Tibial nerve (tissue), 4 donors: ENCODE measurements around the gene ACP1. TPM values are rescaled to one million over a fixed set of nuclear protein-coding genes. Genes with fewer than 3 reads are reported as not detected.

Experiments used
- DNase-seq, 2 donors: peaks; one replicate each; pipeline ENCODE4 v3.0.0-alpha.2; 2019; ENCODE audit warnings: low spot score in 2 of 2
- H3K27ac ChIP-seq, 4 donors: fragments of 200-600 bp; sonication (generic) in 3 of 4; one replicate each; pipeline ENCODE4 v1.5.1; 2017 to 2019; ENCODE audit warnings: mild to moderate bottlenecking in 1 of 4
- H3K27me3 ChIP-seq, 2 donors: fragments of 200-600 bp; sonication (generic) in 1 of 2; one replicate each; pipeline versions ENCODE4 v1.5.1 to v1.6.0; 2017 to 2019
- H3K36me3 ChIP-seq, 3 donors: fragments of 200-600 bp; sonication (generic); one replicate each; pipeline ENCODE4 v1.5.1; 2018 to 2019
- H3K4me1 ChIP-seq, 4 donors: fragments of 200-600 bp; sonication (generic) in 3 of 4; one replicate each; pipeline ENCODE4 v1.5.1; 2017 to 2019
- H3K4me3 ChIP-seq, 4 donors: fragments of 200-600 bp; sonication (generic) in 3 of 4; one replicate each; pipeline ENCODE4 v1.5.1; 2017 to 2019; ENCODE audit warnings: mild to moderate bottlenecking in 1 of 4, moderate library complexity in 1 of 4
- H3K9me3 ChIP-seq, 4 donors: fragments of 200-600 bp; sonication (generic) in 3 of 4; one replicate each; pipeline ENCODE4 v1.5.1; 2017 to 2019
- EP300 ChIP-seq, 2 donors: sonication (generic); formaldehyde crosslinking; IDR thresholded peaks; one replicate each; pipeline ENCODE4 v1.6.1; 2017; ENCODE audit warnings: antibody characterized with exemption in 2 of 2, mild to moderate bottlenecking in 1 of 2
- POLR2A ChIP-seq, 2 donors: fragments of 450-650 bp; IDR thresholded peaks; one replicate each; pipeline ENCODE4 v1.6.1; 2017; ENCODE audit warnings: antibody characterized with exemption in 2 of 2, mild to moderate bottlenecking in 2 of 2, moderate library complexity in 2 of 2
- WGBS, 2 donors: methylation state at CpG; one replicate each; pipeline ENCODE4 v1.1.5; 2018; 5-methylcytosine and 5-hydroxymethylcytosine counted together
- total RNA-seq, 4 donors: library from RNA; depleted of rRNA; stranded (reverse); fragments of >200 nt; gene quantifications; one replicate each; pipeline ENCODE4 v1.1.0, GENCODE V29; 2016
- TF ChIP-seq, protein P1 (sequence below), 5 experiments: fragments of 200-600 bp in 3 of 5; fragments of 450-650 bp in 2 of 5; sonication (generic) in 3 of 5; IDR thresholded peaks; one replicate each; pipeline ENCODE4 v1.5.1; 2016 to 2019; ENCODE audit warnings: antibody characterized with exemption in 5 of 5, mild to moderate bottlenecking in 3 of 5, moderate library complexity in 2 of 5

Gene ACP1
- total RNA-seq, 4 donors from 2014 or later: 31.2 to 71.2 (median 52.5) TPM

DNA sequence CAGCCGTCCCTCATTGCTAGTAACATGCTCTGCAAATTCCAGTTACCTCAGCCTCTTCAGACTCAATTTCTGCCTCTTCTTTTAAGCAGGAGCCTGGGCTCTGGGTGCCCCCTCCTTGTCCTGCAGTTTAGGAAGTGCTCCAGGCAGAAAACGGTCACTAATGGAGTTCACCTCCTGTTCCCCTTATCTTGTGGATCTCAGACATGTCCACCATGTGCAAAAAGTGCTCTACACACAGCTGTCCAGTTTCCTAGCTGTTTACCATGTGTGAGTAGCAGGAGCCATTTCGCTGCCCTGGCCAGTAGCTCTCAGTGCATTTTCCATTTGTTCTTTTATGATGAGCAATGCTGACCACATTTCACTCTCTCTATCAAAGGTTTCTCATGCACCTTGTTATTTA lies 5.8 kb upstream of the ACP1 start:
- H3K4me1 ChIP-seq: peaks cover 0 to 10% (median 5%) of the 10 kb centered on the region in 4 donors

DNA sequence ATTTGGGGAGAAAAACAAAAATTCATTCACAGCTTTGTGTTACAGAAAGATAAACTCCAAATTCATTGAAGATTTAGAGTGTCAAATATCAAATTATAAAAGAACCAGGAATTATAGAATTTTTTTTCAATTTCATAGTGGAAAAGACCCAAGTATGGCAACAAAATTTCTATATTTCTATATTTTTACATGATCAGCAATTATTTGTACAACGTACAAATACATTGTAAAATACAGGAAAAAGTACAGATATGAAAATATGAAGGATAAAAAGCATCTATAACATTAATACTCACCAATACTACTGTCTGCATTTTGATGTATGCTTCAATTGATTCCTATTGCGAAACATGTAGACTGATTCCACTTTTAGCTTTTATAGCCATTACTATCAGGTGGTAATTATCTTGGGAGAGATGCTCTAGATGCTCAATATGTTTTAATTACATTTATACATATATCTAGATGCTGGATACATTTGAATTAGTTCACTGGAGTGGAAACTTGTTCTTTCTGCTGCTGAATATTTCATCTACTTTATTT lies 4.9 kb upstream of the ACP1 start:
- 98 to 99% methylated on average over 2 of the region's 2 CpGs for WGBS, 2 donors
- Histone ChIP-seq H3K36me3 (peaks cover 0 to 18% (median 0%) of the 10 kb centered on the region in 3 donors), H3K27me3 (no peaks in the 10 kb centered on the region), H3K9me3 (peaks cover 0 to 21% (median 4%) of the 10 kb centered on the region in 4 donors), H3K4me1 (peaks cover 0 to 13% (median 6%) of the 10 kb centered on the region in 4 donors), H3K27ac (no peak overlapping the region), H3K4me3 (no peak overlapping the region)
- DNase-seq: no peak
- TF ChIP-seq, protein P1, sequence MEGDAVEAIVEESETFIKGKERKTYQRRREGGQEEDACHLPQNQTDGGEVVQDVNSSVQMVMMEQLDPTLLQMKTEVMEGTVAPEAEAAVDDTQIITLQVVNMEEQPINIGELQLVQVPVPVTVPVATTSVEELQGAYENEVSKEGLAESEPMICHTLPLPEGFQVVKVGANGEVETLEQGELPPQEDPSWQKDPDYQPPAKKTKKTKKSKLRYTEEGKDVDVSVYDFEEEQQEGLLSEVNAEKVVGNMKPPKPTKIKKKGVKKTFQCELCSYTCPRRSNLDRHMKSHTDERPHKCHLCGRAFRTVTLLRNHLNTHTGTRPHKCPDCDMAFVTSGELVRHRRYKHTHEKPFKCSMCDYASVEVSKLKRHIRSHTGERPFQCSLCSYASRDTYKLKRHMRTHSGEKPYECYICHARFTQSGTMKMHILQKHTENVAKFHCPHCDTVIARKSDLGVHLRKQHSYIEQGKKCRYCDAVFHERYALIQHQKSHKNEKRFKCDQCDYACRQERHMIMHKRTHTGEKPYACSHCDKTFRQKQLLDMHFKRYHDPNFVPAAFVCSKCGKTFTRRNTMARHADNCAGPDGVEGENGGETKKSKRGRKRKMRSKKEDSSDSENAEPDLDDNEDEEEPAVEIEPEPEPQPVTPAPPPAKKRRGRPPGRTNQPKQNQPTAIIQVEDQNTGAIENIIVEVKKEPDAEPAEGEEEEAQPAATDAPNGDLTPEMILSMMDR (IDR thresholded peaks at IDR 0.05): no peak
- no peak for TF ChIP-seq POLR2A (IDR thresholded peaks at IDR 0.05)

More for the DNA sequence above, 5.8 kb upstream of the ACP1 start:
- Histone ChIP-seq H3K36me3 (peaks cover 0 to 18% (median 0%) of the 10 kb centered on the region in 3 donors), H3K27ac (no peak overlapping the region), H3K27me3 (no peaks in the 10 kb centered on the region), H3K9me3 (peaks cover 0 to 21% (median 4%) of the 10 kb centered on the region in 4 donors), H3K4me3 (no peak overlapping the region)
- DNase-seq: no peak
- 99% methylated on average over 3 of the region's 3 CpGs for WGBS, 2 donors
- TF ChIP-seq EP300 (IDR thresholded peaks at IDR 0.05): no peak
- TF ChIP-seq, protein P1 (IDR thresholded peaks at IDR 0.05): no peak
- TF ChIP-seq POLR2A (IDR thresholded peaks at IDR 0.05): no peak

DNA sequence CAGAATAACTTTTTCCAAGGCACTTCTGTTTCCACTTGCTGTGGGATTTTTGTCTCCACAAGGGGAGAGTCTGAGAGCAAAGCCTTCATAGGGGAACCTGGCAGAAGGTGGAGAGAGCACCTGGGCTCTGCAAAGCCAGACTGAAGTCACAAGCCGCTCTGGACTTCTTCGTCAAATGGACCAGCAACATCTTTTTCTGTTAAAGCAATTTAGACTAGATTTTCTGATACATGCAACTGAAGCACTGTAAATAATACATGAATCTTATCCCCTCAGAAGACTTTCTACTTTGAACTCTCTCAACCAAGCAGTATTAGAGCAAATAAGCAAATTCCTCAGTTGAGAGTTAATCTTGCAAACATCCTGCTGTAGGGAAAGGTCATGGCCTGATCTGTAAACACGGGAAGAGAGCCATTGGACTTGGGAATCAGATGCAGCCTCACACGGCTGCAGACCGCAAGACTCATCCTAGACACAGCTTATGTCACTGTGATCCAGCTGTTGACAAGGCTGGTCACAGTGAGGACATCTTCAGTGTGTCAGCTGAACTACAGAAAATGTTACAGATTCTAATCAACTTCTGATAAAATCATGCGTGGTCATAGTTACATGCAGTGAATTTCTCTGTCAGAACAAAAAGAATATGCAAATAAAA lies 4.1 kb upstream of the ACP1 start:
- H3K36me3 ChIP-seq: peaks cover 0 to 18% (median 0%) of the 10 kb centered on the region in 3 donors
- TF ChIP-seq, protein P1 (IDR thresholded peaks at IDR 0.05): no peak
- TF ChIP-seq EP300 (IDR thresholded peaks at IDR 0.05): no peak
- TF ChIP-seq POLR2A (IDR thresholded peaks at IDR 0.05): no peak
- no peak overlapping the region for H3K27ac ChIP-seq
- no peaks in the 10 kb centered on the region for H3K27me3 ChIP-seq
- DNase-seq: no peak
- H3K9me3 ChIP-seq: peaks cover 0 to 21% (median 4%) of the 10 kb centered on the region in 4 donors
- no peak overlapping the region for H3K4me3 ChIP-seq
- peaks cover 0 to 17% (median 8%) of the 10 kb centered on the region in 4 donors for H3K4me1 ChIP-seq
- WGBS, 2 donors: 50 to 68% methylated on average over 6 of the region's 6 CpGs

DNA sequence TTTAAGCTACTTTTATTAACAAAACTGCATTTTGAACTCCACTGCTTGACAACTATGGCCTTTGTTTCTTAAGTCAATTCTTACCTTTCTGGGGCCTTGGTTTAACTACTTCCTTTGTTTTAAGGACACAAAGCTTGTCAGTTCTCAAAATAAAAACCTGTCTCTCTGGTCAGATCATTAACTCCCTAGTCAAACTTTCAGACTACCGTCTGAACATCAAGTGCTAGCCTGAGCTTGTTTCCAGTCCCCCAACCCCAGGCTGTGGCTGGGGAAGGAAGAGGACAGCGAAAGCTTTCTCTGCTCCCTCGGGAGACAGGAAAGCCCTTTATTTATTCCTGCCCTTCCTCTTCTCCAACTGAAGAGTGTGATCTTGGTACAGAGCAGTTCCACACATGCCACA lies 2.6 kb upstream of the ACP1 start:
- 51 to 54% methylated on average over 3 of the region's 3 CpGs for WGBS, 2 donors
- H3K9me3 ChIP-seq: peaks cover 0 to 20% (median 4%) of the 10 kb centered on the region in 4 donors
- TF ChIP-seq, protein P1 (IDR thresholded peaks at IDR 0.05): no peak
- TF ChIP-seq POLR2A (IDR thresholded peaks at IDR 0.05): no peak
- no peak for DNase-seq
- H3K4me1 ChIP-seq: peaks cover 0 to 32% (median 14%) of the 10 kb centered on the region in 4 donors
- H3K36me3 ChIP-seq: peaks cover 0 to 18% (median 0%) of the 10 kb centered on the region in 3 donors
- H3K27ac ChIP-seq: no peak overlapping the region
- H3K4me3 ChIP-seq: no peak overlapping the region
- H3K27me3 ChIP-seq: no peaks in the 10 kb centered on the region
